ENCODE measurements around the gene WDR46. TPM values are rescaled to one million over a fixed set of nuclear protein-coding genes. Genes with fewer than 3 reads are reported as not detected.
"Not testable (repeated sequence)": the region's sequence is repeated elsewhere in the genome, so short reads cannot be mapped to it uniquely, and the experiment has no call there.

Gene WDR46
- polyA plus RNA-seq, 1 donor from 2014 or later, result 68.7 TPM

DNA sequence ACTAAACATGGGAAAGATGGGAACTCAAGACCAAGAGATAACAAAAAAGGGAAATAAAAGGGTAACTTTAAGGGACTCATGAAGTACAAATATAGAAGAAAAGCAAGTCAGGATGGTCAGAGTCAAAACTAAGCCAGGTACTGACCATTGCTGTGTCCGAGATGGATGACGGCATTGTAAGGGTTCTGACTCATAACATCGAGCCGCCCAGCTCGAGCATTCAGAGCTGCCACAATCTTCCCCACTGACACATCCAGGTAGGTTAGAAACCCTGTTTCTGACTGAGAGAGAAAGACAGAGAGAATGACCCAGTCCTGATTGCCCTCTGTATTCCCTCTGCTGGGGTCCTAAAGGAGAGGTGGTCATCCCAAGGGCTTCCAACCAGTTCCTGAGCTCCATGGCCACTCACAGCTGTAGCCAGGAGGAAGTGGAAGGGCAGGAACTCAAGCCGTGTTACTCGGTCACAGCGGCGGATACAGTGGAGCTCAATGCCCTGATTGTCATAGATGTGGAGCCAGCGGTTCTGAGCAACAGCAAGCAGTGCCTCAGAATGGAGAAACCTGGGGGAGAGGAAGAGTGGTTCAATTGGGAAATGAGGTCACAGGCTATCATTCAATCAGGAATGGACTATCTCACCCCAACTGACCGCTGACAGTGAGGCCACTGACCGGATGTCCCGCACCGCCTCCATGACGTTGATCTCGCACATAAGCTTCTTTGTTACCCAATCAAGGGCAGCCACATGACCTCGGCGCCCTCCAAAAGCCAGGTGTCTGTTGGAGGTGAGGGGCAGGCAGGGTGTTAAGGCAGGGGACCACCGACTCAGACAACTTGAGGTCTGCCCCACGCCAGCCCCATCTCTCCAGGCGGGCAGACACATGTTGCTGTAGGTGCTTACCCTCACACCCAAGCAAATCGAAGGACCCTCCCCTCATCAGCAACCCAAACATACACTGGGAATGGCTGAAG, 1.8 kb downstream of the WDR46 start:
- no peaks in the 10 kb centered on the region for H3K9me3 Mint-ChIP-seq

DNA sequence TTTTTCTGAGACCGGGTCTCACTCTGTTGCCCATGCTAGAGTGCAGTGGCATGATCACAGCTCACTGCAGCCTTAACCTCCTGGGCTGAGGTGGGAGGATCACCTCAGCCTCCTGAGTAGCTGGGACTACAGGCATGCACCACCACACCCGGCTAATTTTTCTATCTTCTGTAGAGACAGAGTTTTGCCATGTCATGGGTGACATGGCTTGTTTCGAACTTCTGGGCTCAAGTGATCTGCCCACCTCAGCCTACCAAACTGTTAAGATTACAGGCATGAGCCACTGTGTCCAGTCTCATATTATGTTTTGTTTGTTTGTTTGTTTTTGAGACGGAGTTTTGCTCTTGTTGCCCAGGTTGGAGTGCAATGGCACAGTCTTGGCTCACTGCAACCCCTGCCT, 3.8 kb downstream of the WDR46 start:
- H3K4me3 Mint-ChIP-seq, H3K36me3 Mint-ChIP-seq, H3K27ac Mint-ChIP-seq, H3K27me3 Mint-ChIP-seq, H3K9me3 Mint-ChIP-seq: not testable (repeated sequence)
- peaks cover 9 to 30% (median 16%) of the 10 kb centered on the region in 3 donors for H3K4me1 Mint-ChIP-seq

More for the DNA sequence above, 1.8 kb downstream of the WDR46 start:
- Mint-ChIP-seq H3K36me3 (peaks cover 5% of the 10 kb centered on the region), H3K27ac (peak overlapping the region in 2 of 3 donors; percentile 2 to 90), H3K4me1 (peaks cover 15 to 34% (median 17%) of the 10 kb centered on the region in 3 donors), H3K27me3 (no peaks in the 10 kb centered on the region), H3K4me3 (peak overlapping the region; percentile 57 to 98 (median 88))

DNA sequence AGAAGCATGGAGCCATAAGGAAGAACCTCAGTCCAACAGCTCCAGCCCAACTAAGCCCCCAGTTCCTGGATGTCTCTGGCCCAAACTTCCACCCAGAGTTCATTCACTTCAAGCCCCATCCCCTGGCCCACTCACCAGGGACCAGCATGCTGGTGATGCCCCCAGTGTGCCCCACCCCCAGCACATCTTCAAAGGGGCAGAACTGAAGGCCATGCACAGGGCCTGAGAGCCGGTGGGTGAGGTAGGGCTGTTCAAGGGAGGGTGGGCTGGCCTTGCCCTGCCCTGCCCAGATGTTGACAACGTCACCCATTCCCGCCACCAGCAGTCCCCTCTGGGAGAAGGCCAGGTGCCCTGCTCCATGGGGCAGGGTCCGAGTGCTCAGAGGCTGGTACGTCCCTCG, 8.5 kb downstream of the WDR46 start:
- H3K4me1 Mint-ChIP-seq, result peaks cover 15 to 26% (median 20%) of the 10 kb centered on the region in 3 donors
- peak overlapping the region in 2 of 3 donors; percentile 31 to 81 for H3K27ac Mint-ChIP-seq
- H3K27me3 Mint-ChIP-seq, result no peaks in the 10 kb centered on the region
- no peaks in the 10 kb centered on the region for H3K9me3 Mint-ChIP-seq
- H3K36me3 Mint-ChIP-seq, result peaks cover 1% of the 10 kb centered on the region
- peak overlapping the region in 1 of 4 donors; percentile 79 for H3K4me3 Mint-ChIP-seq

DNA sequence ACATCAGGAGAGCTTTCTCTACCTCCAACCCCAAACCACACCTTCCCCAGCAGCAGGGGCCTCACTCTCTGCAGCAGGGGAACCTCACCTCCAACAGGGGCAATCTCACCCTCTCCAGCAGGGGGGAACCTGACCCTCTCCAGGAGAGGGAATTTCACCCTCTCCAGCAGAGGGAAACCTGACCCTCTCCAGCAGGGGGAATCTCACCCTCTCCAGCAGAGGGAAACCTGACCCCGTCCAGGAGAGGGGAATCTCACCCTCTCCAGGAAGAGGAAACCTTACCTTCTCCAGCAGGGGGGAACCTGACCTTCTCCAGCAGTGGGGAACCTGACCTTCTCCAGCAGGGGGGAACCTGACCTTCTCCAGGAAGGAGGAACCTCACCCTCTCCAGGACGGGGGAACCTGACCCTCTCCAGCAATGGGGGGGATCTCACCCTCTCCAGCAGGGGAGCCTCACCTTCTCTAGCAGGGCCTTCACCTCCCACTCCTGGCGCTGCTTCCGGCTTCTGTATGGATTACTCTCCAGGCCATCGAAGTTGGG, 9.0 kb downstream of the WDR46 start:
- peaks cover 16 to 30% (median 20%) of the 10 kb centered on the region in 3 donors for H3K4me1 Mint-ChIP-seq
- peaks cover 1% of the 10 kb centered on the region for H3K36me3 Mint-ChIP-seq
- H3K4me3 Mint-ChIP-seq, result peak overlapping the region in 2 of 4 donors; percentile 45 to 99
- H3K27ac Mint-ChIP-seq, result peak overlapping the region in 1 of 3 donors; percentile 64
- H3K27me3 Mint-ChIP-seq, result no peaks in the 10 kb centered on the region
- H3K9me3 Mint-ChIP-seq, result no peaks in the 10 kb centered on the region

DNA sequence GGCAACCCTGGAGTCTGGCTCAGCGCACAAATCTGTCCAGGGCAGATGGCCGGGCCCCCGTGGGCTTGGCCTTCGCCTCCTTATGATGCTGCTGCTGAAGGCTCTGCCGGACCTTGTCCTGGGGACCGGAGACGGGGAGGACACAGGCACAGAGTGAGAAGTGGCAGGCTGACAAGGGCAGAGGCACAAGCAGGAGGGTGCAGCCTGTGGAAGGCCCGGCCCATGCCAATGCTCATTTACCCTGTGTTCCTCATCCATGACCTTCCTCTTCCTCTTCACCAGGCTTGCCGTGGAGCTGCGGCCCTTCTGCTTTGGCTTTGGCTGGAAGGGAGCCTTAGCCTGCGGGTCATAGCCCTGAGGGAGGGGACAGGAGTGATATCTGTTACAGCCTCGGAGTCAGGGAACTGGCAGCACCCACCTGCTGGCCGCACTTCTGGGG, 9.8 kb downstream of the WDR46 start:
- Mint-ChIP-seq H3K27me3 (no peaks in the 10 kb centered on the region), H3K4me3 (peak overlapping the region in 3 of 4 donors; percentile 60 to 99 (median 89)), H3K9me3 (no peaks in the 10 kb centered on the region), H3K36me3 (peaks cover 1% of the 10 kb centered on the region), H3K27ac (peak overlapping the region in 2 of 3 donors; percentile 71 to 85), H3K4me1 (peaks cover 23 to 38% (median 28%) of the 10 kb centered on the region in 3 donors)

DNA sequence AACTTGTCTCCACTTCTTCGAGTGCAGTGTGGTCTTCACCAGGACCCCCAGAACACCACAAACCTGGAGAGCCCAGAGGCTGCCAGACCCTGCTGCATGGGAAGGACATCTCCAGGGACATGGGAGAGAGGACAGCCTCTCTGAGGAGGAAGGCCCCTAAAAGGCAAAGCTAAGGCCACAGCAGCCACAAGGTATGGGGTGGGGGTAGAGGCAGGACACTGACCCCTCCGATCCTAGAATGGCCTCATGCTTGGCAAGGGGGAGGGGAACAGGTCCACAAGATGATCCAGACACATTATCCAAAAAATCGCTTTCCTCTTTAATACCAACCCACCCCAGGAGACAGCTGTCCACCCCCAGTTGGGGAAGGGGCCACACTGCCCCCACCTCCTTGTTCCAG, 10.2 kb downstream of the WDR46 start:
- Mint-ChIP-seq H3K27me3 (no peaks in the 10 kb centered on the region), H3K9me3 (no peaks in the 10 kb centered on the region), H3K27ac (peak overlapping the region; percentile 23 to 99 (median 85)), H3K4me1 (peaks cover 26 to 40% (median 30%) of the 10 kb centered on the region in 3 donors), H3K4me3 (peak overlapping the region; percentile 60 to 99 (median 92)), H3K36me3 (no peaks in the 10 kb centered on the region)

DNA sequence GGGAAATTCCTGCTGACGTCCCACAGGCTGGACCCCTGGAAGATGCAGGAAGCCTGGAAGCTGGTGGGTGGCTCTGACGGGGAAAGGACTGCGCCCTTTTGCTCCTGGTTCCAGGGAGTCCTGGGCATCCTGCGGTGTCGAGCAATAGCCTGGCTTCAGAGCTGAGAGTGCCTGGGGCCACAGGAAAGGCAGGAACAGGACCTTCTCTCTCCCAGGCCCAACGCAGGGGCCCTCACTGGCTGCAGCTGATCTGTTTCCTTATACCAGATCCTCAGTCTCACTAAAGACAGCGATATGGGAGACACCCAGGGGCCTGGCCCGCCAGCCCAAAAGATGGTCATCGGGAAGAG, 10.7 kb downstream of the WDR46 start:
- peak overlapping the region; percentile 67 to 99 (median 85) for H3K27ac Mint-ChIP-seq
- no peaks in the 10 kb centered on the region for H3K27me3 Mint-ChIP-seq
- no peaks in the 10 kb centered on the region for H3K36me3 Mint-ChIP-seq
- no peaks in the 10 kb centered on the region for H3K9me3 Mint-ChIP-seq
- peaks cover 30 to 44% (median 32%) of the 10 kb centered on the region in 3 donors for H3K4me1 Mint-ChIP-seq
- H3K4me3 Mint-ChIP-seq, result peak overlapping the region; percentile 89 to 99 (median 96)

DNA sequence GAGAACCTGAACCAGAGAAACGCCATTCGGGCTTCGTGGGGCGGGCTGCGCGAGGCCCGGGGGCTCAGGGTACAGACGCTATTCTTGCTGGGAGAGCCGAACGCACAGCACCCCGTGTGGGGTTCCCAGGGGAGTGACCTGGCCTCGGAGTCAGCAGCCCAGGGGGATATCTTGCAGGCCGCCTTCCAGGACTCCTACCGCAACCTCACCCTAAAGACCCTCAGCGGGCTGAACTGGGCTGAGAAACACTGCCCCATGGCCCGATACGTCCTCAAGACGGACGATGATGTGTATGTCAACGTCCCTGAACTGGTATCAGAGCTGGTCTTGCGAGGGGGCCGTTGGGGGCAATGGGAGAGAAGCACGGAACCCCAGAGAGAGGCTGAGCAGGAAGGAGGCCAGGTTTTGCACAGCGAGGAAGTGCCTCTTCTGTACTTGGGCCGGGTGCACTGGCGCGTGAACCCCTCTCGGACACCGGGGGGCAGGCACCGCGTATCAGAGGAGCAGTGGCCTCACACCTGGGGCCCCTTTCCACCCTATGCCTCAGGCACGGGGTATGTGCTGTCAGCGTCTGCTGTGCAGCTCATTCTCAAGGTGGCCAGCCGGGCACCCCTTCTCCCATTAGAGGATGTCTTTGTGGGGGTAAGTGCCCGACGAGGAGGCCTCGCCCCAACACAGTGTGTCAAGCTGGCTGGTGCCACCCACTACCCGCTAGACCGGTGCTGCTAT, 11.2 kb downstream of the WDR46 start:
- Mint-ChIP-seq H3K4me3 (peak overlapping the region; percentile 89 to 99 (median 96)), H3K36me3 (no peaks in the 10 kb centered on the region), H3K27ac (peak overlapping the region; percentile 85 to 99 (median 92)), H3K27me3 (no peaks in the 10 kb centered on the region), H3K9me3 (no peaks in the 10 kb centered on the region), H3K4me1 (peaks cover 35 to 50% (median 35%) of the 10 kb centered on the region in 3 donors)

DNA sequence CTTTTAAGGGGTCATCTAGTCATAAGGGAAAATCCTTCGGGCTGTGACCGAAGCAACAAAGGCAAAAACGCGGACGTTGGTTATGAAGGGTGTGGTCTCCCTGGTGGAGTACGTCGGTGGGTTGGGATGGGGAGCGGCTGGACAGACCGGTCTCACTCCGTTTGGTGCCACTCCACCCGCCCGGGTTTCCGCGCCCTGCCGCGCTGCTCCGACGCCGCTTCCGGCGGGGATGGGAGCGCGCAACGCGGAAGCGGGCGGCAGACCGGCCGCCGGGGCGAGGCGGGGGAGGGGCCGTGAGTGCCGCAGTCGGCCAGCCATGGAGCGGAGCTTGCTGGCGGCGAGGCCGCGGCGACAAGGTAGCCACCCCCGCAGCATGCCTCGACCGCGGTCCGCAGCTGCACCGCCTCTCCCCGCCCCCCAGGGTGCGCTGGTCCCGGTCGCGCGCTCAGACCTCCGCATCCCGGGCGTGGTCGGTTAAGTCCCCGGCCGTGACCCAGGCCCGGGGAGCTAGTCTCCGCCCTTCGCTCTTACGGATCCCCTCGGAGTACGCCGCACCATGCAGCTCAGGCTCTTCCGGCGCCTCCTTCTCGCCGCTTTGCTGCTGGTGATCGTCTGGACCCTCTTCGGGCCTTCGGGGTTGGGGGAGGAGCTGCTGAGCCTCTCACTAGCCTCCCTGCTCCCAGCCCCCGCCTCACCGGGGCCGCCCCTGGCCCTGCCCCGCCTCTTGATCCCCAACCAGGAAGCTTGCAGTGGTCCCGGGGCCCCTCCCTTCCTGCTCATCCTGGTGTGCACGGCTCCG, 12.0 kb downstream of the WDR46 start, which contains the start of gene B3GALT4:
Gene B3GALT4 (plus strand): TSS at position 260 of the 799 bp plus-strand sequence. CDS start 297 bp downstream, at position 557.
- Mint-ChIP-seq H3K36me3 (no peaks in the 10 kb centered on the region), H3K9me3 (no peaks in the 10 kb centered on the region), H3K4me1 (peaks cover 40 to 56% (median 41%) of the 10 kb centered on the region in 3 donors), H3K4me3 (peak within 1 kb of the TSS; percentile 89 to 99 (median 96)), H3K27me3 (no peaks in the 10 kb centered on the region), H3K27ac (peak within 1 kb of the TSS; percentile 85 to 99 (median 92))

DNA sequence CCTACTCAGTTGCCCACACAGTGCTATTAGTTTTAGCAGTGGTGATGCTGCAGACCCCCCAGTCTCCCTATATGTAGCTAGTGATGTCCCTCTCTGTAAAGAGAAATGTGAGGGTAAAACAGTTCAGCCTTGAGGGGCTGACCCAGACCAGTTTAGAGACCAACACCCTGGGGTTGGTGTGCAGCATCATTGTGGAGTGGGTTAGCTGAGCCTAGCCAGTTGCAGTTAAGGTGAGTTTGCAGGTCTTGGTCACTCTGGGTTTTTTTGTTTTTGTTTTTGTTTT, 12.5 kb downstream of the WDR46 start:
- H3K27ac Mint-ChIP-seq, result peak overlapping the region; percentile 85 to 99 (median 92)
- H3K9me3 Mint-ChIP-seq, result no peaks in the 10 kb centered on the region
- peak overlapping the region; percentile 89 to 99 (median 94) for H3K4me3 Mint-ChIP-seq
- peaks cover 43 to 58% (median 45%) of the 10 kb centered on the region in 3 donors for H3K4me1 Mint-ChIP-seq
- no peaks in the 10 kb centered on the region for H3K27me3 Mint-ChIP-seq
- H3K36me3 Mint-ChIP-seq, result no peaks in the 10 kb centered on the region

DNA sequence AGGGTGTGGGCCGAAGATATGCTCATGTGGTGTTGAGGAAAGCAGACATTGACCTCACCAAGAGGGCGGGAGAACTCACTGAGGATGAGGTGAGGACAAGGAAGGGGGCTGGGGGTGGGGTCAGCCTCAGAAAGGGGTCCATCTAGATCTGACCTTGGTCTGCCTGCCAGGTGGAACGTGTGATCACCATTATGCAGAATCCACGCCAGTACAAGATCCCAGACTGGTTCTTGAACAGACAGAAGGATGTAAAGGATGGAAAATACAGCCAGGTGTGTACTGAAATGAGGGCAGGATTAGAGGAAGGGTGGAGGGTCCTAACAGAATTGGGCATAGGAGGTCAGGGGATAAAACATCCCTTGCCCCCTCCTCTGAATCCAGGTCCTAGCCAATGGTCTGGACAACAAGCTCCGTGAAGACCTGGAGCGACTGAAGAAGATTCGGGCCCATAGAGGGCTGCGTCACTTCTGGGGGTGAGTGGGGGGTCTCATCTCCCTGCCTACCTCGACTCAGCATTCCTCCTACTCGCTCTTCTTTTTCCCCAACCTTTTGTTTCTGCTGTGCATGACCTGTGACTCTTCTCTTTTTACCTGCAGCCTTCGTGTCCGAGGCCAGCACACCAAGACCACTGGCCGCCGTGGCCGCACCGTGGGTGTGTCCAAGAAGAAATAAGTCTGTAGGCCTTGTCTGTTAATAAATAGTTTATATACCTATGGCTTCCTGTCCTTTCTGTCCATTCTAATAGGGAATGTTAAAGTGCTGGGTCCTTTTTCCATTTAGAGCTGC, 13.1 kb downstream of the WDR46 start:
- H3K27ac Mint-ChIP-seq, result peak overlapping the region; percentile 85 to 99 (median 92)
- H3K9me3 Mint-ChIP-seq, H3K27me3 Mint-ChIP-seq, H3K36me3 Mint-ChIP-seq: not testable (repeated sequence)
- peak overlapping the region; percentile 89 to 99 (median 94) for H3K4me3 Mint-ChIP-seq
- H3K4me1 Mint-ChIP-seq, result peaks cover 42 to 55% (median 47%) of the 10 kb centered on the region in 3 donors

DNA sequence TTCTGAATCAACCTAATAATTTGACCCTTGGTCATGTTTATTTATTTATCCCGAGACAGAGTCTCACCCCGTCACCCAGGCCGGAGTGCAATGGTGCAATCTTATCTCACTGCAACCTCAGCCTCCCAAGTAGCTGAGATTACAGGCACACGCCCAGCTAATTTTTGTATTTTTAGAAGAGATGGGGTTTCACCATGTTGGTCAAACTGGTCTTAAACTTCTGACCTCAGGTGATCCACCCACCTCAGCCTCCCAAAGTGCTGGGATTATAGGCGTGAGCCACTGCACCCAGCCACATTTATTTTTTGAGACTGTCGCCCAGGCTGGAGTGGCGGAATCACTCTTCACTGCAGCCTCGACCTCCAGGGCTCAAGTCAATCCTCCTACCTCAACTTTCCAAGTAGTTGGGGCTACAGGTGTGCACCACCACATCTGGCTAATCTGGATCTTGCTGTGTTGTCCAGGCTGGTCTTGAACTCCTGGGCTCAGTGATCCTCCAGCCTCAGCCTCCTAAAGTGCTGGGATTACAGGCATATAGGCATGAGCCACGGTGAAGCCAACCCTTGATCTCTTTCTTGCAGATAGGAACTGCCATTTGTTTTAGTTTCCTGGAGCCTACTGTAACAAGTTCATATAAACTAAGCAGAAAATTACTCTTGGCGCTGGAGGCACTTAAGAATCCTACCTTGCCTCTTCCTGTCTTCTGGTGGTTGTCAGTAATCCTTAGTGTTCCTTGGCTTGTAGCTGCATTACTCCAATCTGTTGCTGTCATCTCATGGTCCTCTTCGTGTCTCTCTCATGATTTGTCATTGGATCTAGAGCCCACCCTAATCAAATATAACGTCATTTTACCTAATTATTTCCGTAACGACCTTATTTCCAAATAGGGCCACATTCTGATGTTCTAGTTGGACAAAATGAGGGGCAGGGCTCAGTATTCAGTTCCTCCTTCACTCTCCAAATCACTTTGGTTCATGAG, 14.8 kb downstream of the WDR46 start:
- Mint-ChIP-seq H3K9me3 (no peaks in the 10 kb centered on the region), H3K4me1 (peaks cover 46 to 60% (median 47%) of the 10 kb centered on the region in 3 donors), H3K27ac (peak overlapping the region; percentile 59 to 99 (median 92)), H3K36me3 (peaks cover 5% of the 10 kb centered on the region), H3K27me3 (no peaks in the 10 kb centered on the region), H3K4me3 (peak overlapping the region; percentile 87 to 100 (median 99))

All from IgD-negative memory B cell (primary cell).